Neuron (in vitro differentiated cells): ENCODE data around the gene MBOAT2.
A peak's percentile ranks its signal among the peaks of the same experiment; 100 is the strongest.

Experiments
- H2AFZ ChIP-seq: one replicate; pipeline ENCODE4 v1.6.1; 2013; ENCODE audit warnings: low read depth, mild to moderate bottlenecking, inconsistent platforms, low read length, moderate library complexity
- H3K27me3 ChIP-seq: one replicate; pipeline ENCODE4 v1.6.1; 2013; ENCODE audit warnings: low read length; ENCODE audit not compliant: insufficient read depth
- H3K36me3 ChIP-seq: one replicate; pipeline ENCODE4 v1.6.1; 2013; ENCODE audit warnings: low read length; ENCODE audit not compliant: insufficient read depth
- H3K4me1 ChIP-seq: one replicate; pipeline ENCODE4 v1.6.1; 2013; ENCODE audit warnings: low read length; ENCODE audit not compliant: insufficient read depth
- H3K4me3 ChIP-seq: 2 replicates; pipeline ENCODE4 v1.5.1; 2013; ENCODE audit warnings: mild to moderate bottlenecking, low read length, moderate library complexity
- H3K9me3 ChIP-seq: one replicate; pipeline ENCODE4 v1.6.1; 2013; ENCODE audit warnings: low read length

The MBOAT2 gene

DNA sequence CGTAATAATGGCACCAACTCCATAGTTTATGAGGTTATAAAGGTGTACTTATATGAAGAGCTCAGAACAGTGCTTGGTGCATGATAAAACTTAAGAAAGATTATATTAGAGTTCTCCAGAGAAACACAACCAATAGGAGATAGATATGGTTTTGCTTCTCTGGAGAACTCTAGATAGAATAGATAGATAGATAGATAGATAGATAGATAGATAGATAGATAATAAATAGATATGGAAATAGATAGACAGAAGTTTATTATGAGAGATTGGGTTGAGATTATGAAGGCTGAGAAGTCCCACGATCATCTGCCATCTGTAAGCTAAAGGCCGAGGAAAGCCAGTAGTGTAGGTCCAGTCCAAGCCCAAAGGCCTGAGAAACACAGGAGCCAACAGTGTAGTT, 2.9 kb upstream of the MBOAT2 start:
- no peaks in the 10 kb centered on the region for H3K36me3 ChIP-seq
- no peaks in the 10 kb centered on the region for H3K9me3 ChIP-seq
- H2AFZ ChIP-seq: no peak overlapping the region
- peaks cover 23% of the 10 kb centered on the region for H3K4me1 ChIP-seq
- no peaks in the 10 kb centered on the region for H3K27me3 ChIP-seq
- H3K4me3 ChIP-seq: no peak overlapping the region

- no peaks in the 10 kb centered on the region for H3K9me3 ChIP-seq
- H3K27me3 ChIP-seq: no peaks in the 10 kb centered on the region
- H2AFZ ChIP-seq: peak overlapping the region; percentile 64
- H3K36me3 ChIP-seq: no peaks in the 10 kb centered on the region
- peak overlapping the region; percentile 72 for H3K4me3 ChIP-seq
- peaks cover 28% of the 10 kb centered on the region for H3K4me1 ChIP-seq
These were observed 1.1 kb upstream of the MBOAT2 start for GRCh38 chr2:9004338-9005204.

- H2AFZ ChIP-seq: peak overlapping the region; percentile 74
- no peaks in the 10 kb centered on the region for H3K27me3 ChIP-seq
- peaks cover 26% of the 10 kb centered on the region for H3K4me1 ChIP-seq
- H3K4me3 ChIP-seq: peak overlapping the region; percentile 82
- no peaks in the 10 kb centered on the region for H3K36me3 ChIP-seq
- H3K9me3 ChIP-seq: no peaks in the 10 kb centered on the region
These were observed 193 bp downstream of the MBOAT2 start for GRCh38 chr2:9003366-9003615.

GRCh38 chr2:9002637-9003365, 683 bp downstream of the MBOAT2 start:
- Histone ChIP-seq H3K9me3 (no peaks in the 10 kb centered on the region), H3K4me3 (peak overlapping the region; percentile 82), H3K4me1 (peaks cover 26% of the 10 kb centered on the region), H3K27me3 (no peaks in the 10 kb centered on the region), H3K36me3 (no peaks in the 10 kb centered on the region), H2AFZ (peak overlapping the region; percentile 74)

GRCh38 chr2:9002313-9002636, 1.2 kb downstream of the MBOAT2 start:
- Histone ChIP-seq H3K4me3 (peak overlapping the region; percentile 82), H3K4me1 (peaks cover 26% of the 10 kb centered on the region), H3K9me3 (no peaks in the 10 kb centered on the region), H2AFZ (peak overlapping the region; percentile 74), H3K27me3 (no peaks in the 10 kb centered on the region), H3K36me3 (no peaks in the 10 kb centered on the region)

- no peak overlapping the region for H2AFZ ChIP-seq
- H3K4me3 ChIP-seq: peak overlapping the region; percentile 82
- H3K9me3 ChIP-seq: no peaks in the 10 kb centered on the region
- no peaks in the 10 kb centered on the region for H3K27me3 ChIP-seq
- no peaks in the 10 kb centered on the region for H3K36me3 ChIP-seq
- peaks cover 26% of the 10 kb centered on the region for H3K4me1 ChIP-seq
These were observed 1.7 kb downstream of the MBOAT2 start for GRCh38 chr2:9001778-9002177.

GRCh38 chr2:9001229-9001628, 2.3 kb downstream of the MBOAT2 start:
- H3K36me3 ChIP-seq: no peaks in the 10 kb centered on the region
- no peaks in the 10 kb centered on the region for H3K9me3 ChIP-seq
- peaks cover 26% of the 10 kb centered on the region for H3K4me1 ChIP-seq
- H3K27me3 ChIP-seq: no peaks in the 10 kb centered on the region
- H3K4me3 ChIP-seq: peak overlapping the region; percentile 82
- no peak overlapping the region for H2AFZ ChIP-seq

GRCh38 chr2:9000442-9000841, 3.0 kb downstream of the MBOAT2 start:
- H3K4me3 ChIP-seq: no peak overlapping the region
- no peak overlapping the region for H2AFZ ChIP-seq
- no peaks in the 10 kb centered on the region for H3K9me3 ChIP-seq
- H3K36me3 ChIP-seq: no peaks in the 10 kb centered on the region
- H3K4me1 ChIP-seq: peaks cover 26% of the 10 kb centered on the region
- H3K27me3 ChIP-seq: no peaks in the 10 kb centered on the region

DNA sequence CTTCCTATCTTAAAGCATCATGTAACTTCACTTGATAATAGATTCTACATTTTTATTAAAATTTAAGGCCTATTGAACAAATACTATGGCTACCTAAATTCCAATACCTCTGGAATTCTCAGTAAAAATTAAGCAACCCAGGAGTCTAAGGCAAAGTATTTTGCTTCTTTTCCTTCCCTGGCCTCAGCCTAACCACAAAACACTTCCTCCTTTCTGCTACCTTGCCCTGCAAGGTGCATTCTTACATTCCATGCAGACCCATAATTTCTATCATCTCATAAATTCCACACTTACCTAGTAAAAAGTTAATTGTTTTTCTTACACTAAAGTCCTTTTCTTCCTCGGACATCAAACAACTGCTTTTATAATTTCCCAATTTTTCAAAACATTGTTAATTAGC, 3.7 kb downstream of the MBOAT2 start:
- Histone ChIP-seq H3K9me3 (no peaks in the 10 kb centered on the region), H3K4me3 (no peak overlapping the region), H3K36me3 (no peaks in the 10 kb centered on the region), H2AFZ (no peak overlapping the region), H3K27me3 (no peaks in the 10 kb centered on the region), H3K4me1 (peaks cover 25% of the 10 kb centered on the region)

- H3K4me1 ChIP-seq: peaks cover 20% of the 10 kb centered on the region
- H3K9me3 ChIP-seq: no peaks in the 10 kb centered on the region
- no peak overlapping the region for H3K4me3 ChIP-seq
- no peak overlapping the region for H2AFZ ChIP-seq
- H3K36me3 ChIP-seq: no peaks in the 10 kb centered on the region
- H3K27me3 ChIP-seq: no peaks in the 10 kb centered on the region
These were observed 4.4 kb downstream of the MBOAT2 start for GRCh38 chr2:8999102-8999446.

DNA sequence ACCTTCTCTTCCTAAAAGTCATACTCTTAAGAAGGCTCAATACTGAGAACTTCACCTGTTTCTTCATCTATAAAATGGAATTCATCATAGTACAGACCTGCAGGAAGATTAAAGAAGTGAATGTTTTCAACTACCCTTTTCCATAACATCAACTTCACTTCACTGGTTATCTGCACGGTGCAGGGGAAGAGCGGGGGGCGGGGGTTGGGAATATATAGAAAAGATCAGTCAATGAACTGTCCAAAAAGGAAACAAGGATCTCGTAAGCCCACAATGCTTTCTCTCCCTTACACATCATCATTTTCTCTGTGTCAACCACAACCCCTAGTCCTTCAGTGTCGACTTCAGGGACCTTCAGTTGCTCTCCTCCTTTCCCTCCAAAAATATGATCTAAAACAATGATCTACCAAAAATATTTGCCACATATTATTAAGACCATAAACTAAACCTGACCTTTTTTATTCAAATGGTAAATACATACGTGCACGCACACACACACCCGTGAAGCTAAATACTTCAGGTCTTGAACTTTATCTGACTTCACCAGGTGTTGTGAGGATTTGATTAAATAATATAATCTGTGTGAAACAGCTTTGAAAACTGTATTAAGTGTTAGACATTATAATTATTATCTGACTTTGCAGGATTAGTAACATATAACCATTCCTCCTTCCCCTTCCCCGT, 4.9 kb downstream of the MBOAT2 start:
- Histone ChIP-seq H2AFZ (no peak overlapping the region), H3K36me3 (no peaks in the 10 kb centered on the region), H3K9me3 (no peaks in the 10 kb centered on the region), H3K4me3 (no peak overlapping the region), H3K4me1 (peaks cover 20% of the 10 kb centered on the region), H3K27me3 (no peaks in the 10 kb centered on the region)

DNA sequence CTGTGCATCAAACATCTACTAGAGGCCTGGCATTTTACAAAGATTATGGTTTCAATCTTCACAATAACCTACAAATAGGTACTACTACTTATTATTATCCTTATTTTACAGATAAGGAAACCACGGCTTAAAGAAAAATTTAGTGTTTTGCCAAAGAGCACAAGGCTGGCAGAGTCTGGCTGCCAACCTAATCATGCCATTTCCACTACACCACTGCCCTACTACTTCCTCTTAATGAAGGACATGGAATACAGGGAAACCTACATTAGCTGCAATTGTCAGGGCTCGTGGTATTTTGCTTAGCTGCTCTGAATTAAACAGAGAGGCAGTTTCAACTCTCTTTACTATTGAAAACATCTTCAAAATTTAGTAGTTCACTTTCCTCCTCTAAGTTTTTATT, 5.9 kb downstream of the MBOAT2 start:
- peaks cover 20% of the 10 kb centered on the region for H3K4me1 ChIP-seq
- H3K9me3 ChIP-seq: no peaks in the 10 kb centered on the region
- no peaks in the 10 kb centered on the region for H3K27me3 ChIP-seq
- H3K36me3 ChIP-seq: no peaks in the 10 kb centered on the region
- H2AFZ ChIP-seq: no peak overlapping the region
- no peak overlapping the region for H3K4me3 ChIP-seq

DNA sequence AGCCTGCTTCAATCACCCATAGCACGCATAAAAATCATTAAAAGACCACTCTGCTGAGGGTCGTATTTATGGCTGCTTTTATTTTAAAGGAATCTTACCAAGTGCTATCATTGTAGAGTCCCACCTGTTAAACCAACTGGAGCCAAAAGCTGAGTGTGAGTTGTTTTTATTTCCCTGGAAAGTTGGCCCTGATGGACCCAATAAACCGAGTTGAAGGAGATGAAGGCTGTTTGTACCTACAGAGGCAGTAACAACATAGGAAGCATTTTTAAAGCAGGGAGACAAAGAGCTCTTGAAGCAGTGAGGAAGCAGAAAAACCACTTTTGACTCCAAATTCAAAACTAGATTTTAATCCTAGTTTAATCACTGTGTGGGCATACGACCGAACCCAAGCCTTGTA, 6.4 kb downstream of the MBOAT2 start:
- peaks cover 18% of the 10 kb centered on the region for H3K4me1 ChIP-seq
- no peaks in the 10 kb centered on the region for H3K36me3 ChIP-seq
- no peak overlapping the region for H2AFZ ChIP-seq
- no peak overlapping the region for H3K4me3 ChIP-seq
- no peaks in the 10 kb centered on the region for H3K9me3 ChIP-seq
- no peaks in the 10 kb centered on the region for H3K27me3 ChIP-seq
